Measurements from ENCODE around the gene PARVA.

PARVA gene

DNA sequence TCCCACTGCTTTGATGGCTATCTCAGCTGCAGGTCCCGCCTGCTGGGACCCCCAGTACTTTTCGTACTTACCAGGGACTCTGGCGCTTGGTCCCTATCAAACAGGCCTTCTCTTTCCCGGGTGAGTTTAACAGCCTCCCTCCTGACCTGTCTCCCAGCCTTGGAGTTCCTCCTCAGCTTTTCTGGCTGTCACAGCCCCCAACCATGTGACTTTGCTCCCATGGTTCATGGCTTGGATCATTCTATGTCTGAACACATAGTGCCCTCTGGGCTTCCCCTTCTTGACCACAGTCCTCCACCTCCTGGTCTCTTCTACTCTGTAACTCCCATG, 56.9 kb downstream of the PARVA start:
- DNase-seq: no peak

DNA sequence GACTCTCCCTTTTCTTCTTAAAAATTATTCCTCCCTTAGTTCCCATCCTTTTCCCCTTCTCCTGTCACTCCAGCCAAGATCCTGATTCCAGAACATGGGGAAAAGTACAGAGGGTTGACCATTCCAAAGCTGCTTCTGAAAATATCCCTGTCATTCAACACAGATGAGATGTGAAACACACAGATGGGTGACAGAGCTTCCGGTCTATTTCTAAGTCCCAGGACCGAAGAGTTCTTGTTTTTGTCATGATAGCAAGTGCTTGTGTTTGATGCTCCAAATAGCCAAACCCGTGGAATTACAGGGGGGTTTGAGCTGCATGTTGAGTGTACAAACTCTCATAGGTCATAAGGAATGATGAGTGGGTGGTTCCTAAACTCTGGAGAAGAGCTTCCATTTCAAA, 57.9 kb downstream of the PARVA start:
- DNase-seq: no peak

DNA sequence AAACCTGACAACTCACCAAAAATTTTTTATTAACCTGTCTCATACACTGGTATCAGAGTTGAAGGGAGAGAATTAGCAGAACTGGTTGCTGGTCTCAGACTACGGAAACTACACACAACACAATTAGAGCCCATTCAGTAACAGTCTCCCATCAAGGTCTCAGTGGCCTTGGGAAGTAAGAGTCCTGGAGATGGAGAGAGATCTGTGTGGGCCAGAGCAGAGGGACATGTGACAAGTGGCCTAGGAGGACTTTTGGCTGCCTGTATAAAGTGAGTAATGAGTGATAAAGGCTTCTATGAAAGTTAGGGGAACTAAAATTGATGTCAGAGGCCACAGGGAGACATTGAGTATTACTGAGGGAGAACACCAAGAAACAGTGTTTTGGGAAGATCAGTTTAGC, 58.9 kb downstream of the PARVA start:
- DNase-seq: no peak

DNA sequence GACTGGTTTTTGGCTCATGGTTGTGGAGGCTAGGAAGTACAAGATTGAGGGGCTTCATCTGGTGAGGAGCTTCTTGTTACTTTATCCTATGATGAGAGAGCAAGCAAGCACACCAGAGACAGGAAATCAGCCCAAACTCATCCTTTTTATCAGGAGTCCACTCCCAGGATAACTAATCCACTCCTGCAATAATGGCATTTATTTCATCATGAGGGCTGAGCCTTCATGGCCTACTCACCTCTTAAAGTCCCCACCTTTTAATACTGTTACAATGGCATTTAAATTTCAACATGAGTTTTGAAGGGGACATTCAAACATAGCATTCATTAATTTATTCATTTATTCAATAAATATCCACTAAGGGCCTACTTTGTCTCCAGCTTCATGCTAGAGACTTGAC, 60.9 kb downstream of the PARVA start:
- no peak for DNase-seq

DNA sequence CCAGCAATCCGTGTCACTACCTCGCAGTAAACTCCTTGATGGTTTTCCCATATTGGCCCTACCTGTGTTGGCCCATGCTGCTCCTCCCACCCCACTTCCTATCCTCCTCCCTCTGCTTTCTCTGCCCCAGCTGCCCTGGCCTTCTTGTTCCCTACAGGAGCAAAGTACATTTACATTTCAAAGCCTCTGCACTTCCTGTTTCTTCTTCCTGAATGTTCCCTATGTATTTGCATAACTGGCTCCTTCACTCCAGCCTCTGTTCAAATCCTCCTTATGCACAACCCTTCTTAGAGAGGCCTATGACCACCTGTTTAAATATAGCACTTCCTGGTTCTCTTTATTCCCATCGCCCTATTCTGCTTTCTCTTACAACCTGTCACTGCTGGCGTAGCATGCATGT, 62.2 kb downstream of the PARVA start:
- no peak for DNase-seq

DNA sequence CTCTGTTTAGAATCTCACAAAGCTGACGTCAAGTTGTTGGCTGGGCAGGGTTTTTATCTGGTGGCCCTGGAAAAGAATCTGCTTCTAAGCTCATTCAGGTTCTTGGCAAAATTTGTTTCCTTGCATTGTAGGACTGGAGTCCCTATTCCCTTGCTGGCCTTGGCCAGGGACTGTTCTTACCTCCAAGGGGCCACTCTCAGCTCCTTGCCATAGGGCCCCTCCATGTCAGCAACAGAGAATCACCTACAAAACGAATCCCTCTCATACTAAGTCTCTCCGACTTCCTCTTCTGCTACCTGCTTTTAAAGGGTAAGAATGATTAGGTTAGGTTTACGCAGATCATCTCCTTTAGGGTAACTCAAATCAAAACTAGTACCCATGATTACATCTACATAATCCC, 63.2 kb downstream of the PARVA start:
- no peak for DNase-seq

DNA sequence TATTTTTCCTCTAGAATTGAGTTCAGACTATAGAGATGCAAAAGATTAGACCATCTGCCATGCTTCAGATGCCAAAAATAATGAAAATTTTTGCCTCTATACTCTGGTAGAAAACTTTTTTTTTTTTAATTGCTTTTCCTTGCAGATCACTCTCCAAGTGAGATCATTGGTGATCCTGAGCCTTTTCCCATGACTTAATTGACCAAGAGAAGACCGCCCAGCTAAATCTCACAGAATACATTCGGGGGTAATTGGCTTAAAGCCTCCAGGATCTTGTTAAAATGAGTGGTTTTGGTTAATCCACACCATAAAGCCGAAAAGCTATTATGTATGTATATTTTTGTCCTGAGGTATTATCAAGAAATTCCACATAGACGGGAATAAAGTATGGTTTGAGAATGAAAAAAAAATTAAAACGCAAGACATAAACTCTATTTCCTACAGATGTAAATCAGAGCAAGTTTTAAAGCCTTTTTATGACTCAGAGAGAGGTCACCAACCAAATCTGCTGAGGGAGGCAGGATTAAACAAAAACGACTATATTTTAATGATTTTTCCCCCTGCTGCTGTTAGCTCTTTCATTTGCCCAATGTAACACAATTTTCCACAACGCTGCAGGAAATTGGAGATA, 64.0 kb downstream of the PARVA start:
- no peak for DNase-seq

DNA sequence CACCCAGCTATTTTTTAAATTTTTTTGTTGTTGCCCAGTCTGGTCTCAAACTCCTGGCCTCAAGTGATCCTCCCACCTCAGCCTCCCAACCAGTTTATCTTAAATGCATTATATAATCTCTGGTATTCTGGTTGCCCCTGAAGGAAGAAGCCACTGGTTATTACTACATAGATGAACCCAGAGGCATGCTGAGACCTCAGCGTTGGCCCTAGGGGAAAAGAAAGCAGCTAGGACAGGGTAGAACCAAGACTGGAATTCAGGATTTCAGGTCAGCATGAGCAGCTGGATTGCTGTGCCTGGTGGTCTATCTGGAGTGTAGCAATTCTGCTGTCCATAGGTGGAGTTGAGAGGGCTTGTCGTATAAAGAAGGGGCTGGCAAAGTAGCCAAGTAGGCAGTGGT, 67.2 kb downstream of the PARVA start:
- no peak for DNase-seq

DNA sequence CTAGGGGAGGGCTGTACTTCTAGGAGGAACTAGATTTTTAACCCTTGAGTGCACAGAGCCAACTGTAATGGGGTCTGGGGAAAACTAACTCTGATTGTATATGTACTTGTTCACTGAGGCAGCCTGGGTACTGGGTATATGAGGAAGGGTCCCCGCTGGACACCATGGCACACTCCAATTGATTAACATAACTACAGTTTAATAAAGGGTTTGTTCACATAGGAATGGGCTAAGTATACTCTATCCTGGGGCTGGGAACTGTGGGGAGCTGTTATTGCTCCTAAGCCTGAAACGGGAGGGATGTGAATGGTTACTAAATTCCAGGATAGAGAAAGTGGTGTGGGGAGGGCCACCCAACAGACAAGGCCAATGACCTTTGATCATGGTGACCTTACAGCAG, 67.6 kb downstream of the PARVA start:
- no peak for DNase-seq

DNA sequence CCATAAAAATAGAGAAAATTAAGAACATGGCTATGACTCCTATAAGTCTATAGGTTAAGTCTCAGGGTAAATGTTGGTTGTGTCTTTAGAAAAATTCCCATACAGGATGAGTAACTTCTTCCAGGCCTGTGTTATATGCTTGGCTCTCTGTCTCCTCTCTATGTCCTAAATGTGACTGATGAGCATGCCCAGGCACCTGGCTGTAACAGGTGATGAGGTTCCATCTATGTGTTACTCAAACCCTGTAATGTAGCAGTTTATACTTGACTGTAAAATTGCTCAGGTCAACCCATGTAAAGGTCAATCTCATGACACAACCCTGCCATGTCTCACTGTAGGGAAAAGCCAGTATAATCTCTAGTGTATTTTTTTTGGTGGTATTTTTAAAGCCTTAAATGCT, 69.5 kb downstream of the PARVA start:
- DNase-seq: no peak

DNA sequence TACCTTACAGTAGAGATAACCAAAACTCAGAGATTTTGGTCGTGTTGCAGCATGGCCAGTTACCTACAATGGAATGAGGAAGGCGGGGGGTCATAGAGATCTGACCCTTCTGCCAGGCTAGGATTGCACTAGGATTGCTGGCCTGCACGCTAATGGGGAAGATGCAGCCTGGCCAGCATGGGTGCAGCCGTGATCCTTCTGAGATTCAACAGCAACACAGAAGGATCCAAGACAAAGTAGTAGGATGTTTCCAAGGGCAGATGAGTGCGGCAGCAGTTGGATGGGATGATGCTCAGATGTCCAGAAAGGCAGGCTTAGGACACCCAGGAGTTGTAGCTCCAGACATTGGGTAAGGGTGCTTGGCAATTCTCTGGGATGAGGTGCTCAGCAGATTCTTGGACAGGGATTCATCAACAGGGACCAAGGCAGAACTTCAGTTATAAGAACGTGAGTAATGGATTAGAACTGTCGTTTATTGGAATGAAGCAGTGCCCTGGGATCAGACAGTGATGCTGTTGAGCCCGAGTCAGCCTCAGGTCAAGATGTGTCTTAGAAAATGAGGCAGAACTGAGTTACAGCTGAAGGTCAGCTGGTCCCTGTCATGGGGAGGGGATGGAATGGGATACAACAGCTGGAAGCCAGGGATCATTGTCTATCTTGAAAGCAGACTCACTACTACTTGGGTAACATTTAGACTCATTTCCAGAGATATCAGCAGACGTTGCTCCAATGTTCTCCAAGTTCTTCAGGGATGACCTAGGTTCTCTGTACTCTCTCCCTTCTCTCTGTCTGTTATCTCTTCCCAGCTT, 71.0 kb downstream of the PARVA start:
- DNase-seq: no peak

DNA sequence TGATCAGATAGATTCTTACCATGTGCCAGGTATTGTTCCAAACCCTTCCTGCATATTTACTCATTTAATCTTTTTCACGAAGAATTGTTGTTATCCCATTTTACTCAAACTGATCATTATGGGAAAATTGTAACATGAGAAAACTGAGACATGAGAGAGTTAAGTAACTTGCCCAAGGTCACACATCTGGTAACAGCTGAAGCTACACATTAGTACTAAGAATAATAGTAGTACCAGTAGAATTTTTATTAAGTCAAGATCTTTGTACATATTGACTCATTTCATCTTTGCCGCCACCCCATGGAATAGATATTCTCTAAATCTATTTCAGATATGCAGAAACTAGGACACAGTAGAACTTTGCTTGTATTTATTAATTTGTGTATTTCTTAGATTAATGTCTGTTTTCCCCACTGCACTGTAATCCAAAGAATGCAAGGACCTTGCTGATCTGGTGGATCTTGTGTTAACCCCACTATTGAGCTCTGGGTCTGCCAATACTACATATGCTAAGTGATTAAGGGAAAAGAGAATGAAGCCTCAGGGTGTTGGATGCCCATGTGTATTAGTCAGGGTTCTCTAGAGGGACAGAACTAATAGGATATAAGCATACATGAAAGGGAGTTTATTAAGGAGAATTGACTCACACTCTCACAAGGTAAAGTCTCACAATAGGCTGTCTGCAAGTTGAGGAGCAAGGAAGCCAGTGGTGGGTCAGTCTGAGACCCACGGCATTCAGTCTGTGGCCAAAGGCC, 72.8 kb downstream of the PARVA start:
- DNase-seq: no peak

DNA sequence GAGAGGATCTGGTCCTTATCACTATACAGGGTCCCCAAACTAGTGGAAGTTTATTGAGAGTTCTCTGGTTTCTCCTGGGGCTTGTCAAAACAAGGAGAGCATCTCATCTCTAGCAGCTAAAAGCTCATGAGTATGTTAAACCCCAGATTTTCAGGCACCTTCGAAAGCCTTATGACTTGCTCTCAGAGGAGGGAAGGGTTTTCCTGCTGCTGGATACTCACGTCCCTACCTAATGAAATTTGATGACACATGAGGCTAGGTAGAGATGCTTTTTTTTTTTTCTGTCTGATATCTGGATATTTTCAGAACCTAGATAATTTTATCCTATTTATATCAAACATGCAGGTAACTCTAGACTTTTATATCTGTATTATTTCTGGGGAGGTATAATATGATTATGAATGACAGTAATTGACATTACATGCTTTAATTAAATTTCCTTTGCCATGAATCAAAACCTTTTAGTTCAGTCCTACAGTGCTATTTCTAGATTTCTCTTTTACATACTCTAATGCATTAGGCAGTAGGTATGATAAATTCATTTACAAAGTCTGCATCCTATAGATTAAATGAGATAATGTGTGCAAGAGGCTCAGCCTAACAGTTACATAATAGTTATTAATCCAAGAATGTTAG, 73.9 kb downstream of the PARVA start:
- no peak for DNase-seq

DNA sequence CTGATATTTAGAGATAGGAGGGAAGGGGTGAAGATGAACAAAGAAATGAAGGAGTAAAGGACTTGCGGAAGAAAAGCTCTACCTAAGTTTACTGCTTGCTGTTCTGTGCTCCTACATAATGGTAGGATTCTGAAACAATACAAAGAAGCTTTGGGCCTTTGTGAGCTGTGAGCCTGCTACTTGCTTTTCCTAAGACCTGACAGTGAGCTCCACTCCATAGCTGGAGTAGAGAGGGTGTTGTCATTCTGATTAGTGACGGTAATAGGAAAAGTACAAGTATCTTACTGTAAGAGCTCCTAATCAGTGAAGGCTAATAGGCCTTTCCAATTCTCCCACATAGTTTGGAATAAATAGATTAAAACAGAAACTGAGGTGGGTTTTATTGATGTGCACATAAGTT, 75.9 kb downstream of the PARVA start:
- DNase-seq: no peak

DNA sequence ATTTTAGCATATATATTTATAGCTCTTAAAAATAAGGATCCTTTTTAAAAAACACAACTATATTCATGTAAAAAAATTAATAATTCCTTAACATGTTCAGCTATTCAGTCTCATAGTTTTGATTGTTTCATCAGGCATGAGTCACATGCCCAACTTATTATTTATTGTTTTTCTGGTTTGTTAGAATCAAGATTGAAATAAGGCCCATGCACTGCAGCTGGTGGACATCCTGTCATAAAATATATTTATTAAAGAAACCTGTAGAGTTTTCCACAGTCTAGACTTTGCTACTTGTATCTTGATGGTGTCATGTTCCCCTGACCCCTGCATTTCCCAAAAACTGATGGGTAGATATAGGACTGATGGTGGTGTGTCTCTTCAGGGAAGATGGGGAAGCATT, 77.4 kb downstream of the PARVA start:
- DNase-seq: no peak

DNA sequence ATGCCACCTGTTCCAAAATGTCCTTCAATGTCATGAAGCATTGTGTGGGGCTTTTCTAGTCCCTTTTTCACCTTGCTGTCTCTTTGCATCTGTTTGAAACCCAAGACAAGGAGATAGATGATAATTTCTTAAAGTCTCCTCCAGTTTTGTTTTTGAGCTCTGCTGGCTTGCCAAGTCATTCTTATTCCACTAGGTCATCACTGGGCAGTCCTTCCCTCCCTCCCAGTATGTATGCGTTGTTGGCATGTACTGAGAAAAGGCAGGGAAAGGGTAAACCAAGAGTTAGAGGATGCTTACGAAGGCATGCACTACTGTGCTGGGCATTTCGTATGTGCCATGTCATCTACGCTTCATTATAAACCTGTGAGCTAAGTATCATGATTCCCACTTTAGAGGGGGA, 78.6 kb downstream of the PARVA start:
- DNase-seq: no peak

DNA sequence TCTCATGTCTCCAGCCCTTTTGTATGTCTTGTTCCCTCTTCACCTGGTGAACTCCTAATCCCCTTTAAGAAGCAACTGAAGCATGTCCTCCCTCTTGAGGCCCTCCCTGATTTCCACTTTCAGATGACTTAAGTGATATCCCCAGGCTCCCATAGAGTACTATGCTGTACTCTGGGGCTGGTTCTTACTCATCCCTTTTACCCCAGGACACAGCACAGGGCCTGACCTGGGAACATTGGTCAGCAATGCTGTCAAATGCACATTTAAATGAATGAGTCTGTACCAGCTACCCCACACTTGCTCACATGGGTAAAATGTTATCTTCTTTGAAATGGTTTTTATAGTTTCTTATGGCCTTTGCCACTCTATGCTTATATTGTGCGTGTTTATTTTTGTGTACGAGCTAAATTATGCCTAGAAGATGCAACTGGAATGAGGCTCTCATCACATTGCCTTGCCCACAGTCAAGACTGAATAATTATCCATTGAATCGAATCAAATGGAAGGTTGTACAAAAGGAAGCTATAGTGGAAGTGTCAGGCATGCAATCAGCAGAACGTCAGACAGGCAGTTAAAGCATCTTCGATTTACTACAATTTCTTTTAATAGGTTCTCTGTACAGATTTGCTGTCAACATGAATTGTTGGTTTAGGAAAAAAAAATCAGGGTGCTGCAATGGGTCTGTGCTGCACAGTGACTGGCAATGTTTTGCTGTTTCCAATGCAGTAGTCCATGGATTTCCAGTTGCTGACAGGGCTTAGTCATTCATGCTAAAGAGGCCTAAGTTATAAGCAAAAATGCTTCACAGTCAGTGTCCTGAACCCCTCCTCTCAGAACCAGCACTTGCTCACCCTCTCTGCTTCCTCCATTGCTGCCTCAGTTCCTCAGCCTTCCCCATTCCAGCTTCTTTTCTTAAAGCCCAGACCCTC, 79.5 kb downstream of the PARVA start:
- no peak for DNase-seq

DNA sequence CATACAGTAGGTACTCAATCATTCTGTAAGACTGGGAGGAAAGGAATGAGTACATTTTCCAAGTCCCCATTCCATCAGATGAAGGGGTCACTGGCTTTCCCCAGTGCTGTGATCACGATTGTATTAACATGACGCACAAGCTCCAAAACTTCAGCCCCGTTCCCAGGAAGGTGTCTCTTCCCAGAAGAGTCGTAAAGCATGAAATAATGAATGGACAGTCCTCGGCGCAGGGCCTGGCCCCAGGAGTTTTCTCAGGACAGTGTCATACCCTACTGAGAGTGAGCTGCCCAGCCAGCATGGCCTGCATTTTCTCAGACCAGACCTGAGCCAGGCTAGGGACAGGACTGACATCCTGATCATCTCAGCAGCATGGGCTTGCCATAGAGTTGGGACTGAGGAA, 80.7 kb downstream of the PARVA start:
- no peak for DNase-seq

DNA sequence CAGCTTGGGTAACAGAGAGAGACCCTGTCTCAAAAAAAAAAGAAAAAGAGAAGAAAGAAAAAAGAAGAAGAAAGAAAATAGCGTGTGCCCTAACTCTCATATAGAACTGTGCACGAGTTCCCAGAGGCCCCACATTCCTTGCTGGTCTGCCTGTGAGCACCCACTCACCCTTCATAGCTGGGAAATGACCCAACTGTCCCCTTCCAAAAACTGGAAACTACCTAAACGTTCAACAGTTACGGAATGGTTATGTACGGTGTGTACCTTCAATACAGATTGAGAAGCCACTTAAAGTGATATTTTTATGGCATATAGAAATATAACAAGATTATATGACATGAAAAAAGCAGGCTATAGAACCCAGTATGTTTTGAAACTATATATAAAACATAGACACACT, 82.0 kb downstream of the PARVA start:
- no peak for DNase-seq

DNA sequence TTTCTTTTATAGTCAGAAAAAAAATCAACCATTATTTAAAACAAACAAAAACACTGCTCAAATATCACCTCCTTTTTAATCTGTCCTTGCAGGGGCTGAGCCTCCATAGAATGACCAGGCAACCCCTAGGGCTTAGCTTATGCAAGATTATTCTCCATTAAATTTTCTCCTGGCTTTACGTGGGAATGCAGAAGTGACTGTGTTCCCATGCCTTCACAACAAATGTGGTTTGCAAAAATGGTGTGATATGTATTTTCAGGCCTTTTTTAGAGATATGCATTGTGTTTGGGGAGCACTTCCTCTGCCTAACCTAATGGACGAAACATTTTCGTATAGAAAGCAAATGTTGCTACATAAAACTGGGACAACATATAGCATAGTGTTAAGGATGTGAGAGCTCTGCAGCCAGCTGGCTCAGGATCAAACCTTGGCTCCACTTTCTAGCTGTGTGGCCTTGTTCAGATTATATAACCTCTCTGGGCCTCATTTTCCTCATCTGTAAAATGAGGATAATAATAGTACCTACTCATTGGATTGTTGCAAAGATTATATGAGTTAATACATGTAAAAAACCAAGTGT, 82.6 kb downstream of the PARVA start:
- no peak for DNase-seq

DNA sequence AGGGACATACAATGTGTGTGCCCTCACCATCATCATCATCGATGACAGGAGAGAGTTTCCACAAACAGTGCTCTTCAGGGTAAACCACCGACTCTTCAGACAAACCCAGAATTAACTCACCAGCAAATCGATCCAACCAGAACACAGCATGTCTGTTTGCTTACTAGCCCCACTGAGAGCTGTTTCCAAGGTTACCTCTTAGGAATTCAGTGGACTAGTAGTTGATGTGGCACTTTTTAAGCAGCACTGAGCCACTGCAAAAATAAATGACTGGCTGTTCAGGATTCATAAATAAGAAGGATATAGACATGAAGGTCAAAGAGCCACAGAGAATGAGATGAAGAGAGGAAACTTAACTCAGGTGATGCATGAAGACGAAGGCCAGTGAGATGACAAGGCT, 83.1 kb downstream of the PARVA start:
- no peak for DNase-seq

DNA sequence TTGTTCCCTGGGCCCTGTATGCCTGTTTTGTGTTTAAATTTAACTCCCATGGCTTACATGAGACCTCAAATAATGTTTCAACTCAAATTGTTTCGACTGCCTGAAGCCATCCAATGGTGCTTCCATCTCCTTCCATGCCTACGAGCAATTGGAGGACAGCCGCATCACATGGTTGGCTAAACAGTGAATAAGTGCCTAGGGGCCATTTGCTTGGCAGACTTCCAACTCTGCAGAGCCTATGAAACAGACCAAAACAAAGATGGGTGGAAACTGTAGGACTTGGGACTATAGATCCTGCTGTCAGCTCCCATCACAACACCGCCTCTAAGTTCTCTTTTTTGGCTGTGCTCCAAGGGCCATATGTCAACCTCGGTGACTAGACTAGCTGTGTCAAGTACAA, 84.1 kb downstream of the PARVA start:
- DNase-seq: no peak
